Measurements from ENCODE around the gene ROBO4. TPM values are rescaled to one million over a fixed set of nuclear protein-coding genes. Genes with fewer than 3 reads are reported as not detected.
A peak's percentile ranks its signal among the peaks of the same experiment; 100 is the strongest.

Gene ROBO4
- total and polyA plus RNA-seq, 4 donors = 27.3 to 52.1 (median 41.9) TPM

DNA sequence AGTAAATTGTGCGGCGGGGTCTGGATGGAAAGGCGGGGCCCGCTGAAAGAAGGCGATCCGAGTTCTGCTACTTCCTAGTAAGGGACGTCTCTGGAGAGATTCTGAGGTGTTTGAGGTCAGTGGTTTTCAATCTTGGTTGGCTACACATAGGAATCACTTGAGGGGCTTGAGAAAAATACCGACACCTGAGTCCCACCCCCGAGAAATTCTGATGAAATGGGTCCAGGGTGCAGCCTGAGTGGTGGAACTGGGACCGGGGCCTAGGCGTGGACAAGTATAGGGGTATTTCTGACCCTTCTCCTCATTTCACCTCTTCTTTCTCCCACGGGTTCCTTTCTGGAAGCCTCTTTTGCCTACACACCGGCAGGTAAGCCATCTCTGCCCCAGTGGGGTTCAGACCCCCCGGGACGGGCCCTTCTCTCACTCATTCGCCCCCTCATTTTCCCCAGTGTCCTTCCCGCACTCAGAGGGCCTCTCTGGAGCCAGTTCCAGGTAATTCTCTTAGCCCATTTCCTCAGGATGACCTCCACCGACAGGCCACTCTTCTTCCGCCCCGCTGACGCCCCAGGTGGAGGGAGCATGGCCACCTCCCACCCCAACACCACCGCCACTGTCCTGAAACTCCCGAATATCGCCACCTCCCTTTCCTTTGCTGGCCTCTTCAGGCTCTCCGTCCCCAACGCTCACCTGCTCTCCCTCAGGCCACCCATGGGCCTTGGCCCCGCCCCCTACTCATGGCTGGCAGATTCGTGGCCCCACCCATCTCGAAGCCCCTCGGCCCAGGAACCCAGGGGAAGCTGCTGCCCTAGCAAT, 20.6 kb downstream of the ROBO4 start:
- WGBS, 2 donors = 10 to 14% methylated on average over 30 of the region's 30 CpGs
- H3K4me3 ChIP-seq = peak overlapping the region; percentile 22
- TF ChIP-seq, protein P1, sequence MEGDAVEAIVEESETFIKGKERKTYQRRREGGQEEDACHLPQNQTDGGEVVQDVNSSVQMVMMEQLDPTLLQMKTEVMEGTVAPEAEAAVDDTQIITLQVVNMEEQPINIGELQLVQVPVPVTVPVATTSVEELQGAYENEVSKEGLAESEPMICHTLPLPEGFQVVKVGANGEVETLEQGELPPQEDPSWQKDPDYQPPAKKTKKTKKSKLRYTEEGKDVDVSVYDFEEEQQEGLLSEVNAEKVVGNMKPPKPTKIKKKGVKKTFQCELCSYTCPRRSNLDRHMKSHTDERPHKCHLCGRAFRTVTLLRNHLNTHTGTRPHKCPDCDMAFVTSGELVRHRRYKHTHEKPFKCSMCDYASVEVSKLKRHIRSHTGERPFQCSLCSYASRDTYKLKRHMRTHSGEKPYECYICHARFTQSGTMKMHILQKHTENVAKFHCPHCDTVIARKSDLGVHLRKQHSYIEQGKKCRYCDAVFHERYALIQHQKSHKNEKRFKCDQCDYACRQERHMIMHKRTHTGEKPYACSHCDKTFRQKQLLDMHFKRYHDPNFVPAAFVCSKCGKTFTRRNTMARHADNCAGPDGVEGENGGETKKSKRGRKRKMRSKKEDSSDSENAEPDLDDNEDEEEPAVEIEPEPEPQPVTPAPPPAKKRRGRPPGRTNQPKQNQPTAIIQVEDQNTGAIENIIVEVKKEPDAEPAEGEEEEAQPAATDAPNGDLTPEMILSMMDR (IDR thresholded peaks at IDR 0.05; ENCODE audit: control extremely low read depth, extremely low read depth) = no peak
- no peaks in the 10 kb centered on the region for H3K36me3 ChIP-seq (ENCODE audit: control insufficient read depth in 4 of 4, insufficient read depth in 4 of 4, low read length in 4 of 4)
- H3K27me3 ChIP-seq (ENCODE audit: control insufficient read depth in 3 of 3, insufficient read depth in 3 of 3, low read length in 2 of 3) = peaks cover 0 to 22% (median 7%) of the 10 kb centered on the region in 3 donors
- DNase-seq (no peak), ATAC-seq (ENCODE audit: insufficient read depth, low FRiP score) (no peak)
- H3K27ac ChIP-seq (ENCODE audit: low read depth in 1 of 2, low read length in 1 of 2) = peak overlapping the region in 1 of 2 donors; percentile 20
- peaks cover 0 to 19% (median 3%) of the 10 kb centered on the region in 5 donors for H3K4me1 ChIP-seq (ENCODE audit: control insufficient read depth in 5 of 5, insufficient read depth in 5 of 5, low read length in 5 of 5)
- peak overlapping the region; percentile 44 to 47 for H3K9ac ChIP-seq (ENCODE audit: insufficient read depth in 1 of 2, low read length in 2 of 2)
- H3K9me3 ChIP-seq (ENCODE audit: control insufficient read depth in 4 of 4, insufficient read depth in 3 of 4, low read length in 3 of 4) = no peaks in the 10 kb centered on the region

DNA sequence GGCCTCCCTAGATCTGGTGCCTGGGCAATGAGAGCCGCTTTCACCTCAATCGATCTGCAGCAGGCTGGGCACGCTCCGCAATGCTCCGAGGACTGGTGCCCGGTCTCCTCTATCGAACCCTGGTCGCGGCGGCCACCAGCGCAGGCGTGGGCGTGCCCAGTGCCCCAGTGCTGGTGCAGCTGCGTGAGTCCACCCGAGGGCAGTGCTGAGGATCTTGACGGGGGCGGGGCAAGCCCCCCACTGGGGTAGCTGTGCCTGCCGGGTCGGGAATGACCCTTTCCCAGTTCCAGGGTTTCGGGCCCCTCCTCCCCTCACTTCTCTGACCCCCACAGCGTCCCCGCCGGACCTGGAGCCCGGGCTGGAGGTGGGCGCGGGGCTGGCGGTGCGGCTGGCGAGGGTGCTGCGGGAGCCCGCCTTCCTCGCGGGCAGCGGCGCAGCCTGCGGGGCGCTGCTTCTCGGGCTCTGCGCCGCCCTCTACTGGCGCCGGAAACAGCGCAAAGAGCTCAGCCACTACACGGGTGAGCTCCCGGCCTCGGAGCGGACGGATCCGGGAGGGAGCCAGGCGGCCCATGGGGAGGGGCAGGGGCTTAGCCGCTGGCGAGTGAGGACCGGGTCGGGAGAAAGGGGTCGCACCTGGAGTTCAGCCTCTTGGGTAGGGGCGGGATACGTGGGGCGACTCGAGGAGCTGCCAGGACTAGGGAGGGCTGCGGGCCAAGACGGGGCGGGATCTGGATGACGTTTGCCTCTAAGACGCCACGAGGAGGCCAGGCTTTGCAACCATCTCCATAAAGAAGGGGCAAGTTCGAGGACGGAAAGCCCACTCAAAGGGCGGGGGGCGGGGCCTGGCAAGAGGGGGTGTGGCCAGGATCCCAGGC, 21.5 kb downstream of the ROBO4 start:
- WGBS, 2 donors = 1 to 2% methylated on average over 62 to 69 of the region's 69 CpGs
- peaks cover 0 to 30% (median 15%) of the 10 kb centered on the region in 3 donors for H3K27me3 ChIP-seq (ENCODE audit: control insufficient read depth in 3 of 3, insufficient read depth in 3 of 3, low read length in 2 of 3)
- H3K36me3 ChIP-seq (ENCODE audit: control insufficient read depth in 4 of 4, insufficient read depth in 4 of 4, low read length in 4 of 4) = no peaks in the 10 kb centered on the region
- DNase-seq = peak; percentile 97 to 98 (median 97)
- peak overlapping the region; percentile 43 to 61 for H3K9ac ChIP-seq (ENCODE audit: insufficient read depth in 1 of 2, low read length in 2 of 2)
- ATAC-seq (ENCODE audit: insufficient read depth, low FRiP score) = peak; percentile 88
- peak overlapping the region; percentile 37 to 87 for H3K27ac ChIP-seq (ENCODE audit: low read depth in 1 of 2, low read length in 1 of 2)
- TF ChIP-seq, protein P1 (IDR thresholded peaks at IDR 0.05; ENCODE audit: control extremely low read depth, extremely low read depth) = peak; percentile 63
- H3K4me3 ChIP-seq = peak overlapping the region; percentile 22
- H3K4me1 ChIP-seq (ENCODE audit: control insufficient read depth in 5 of 5, insufficient read depth in 5 of 5, low read length in 5 of 5) = peaks cover 0 to 19% (median 3%) of the 10 kb centered on the region in 5 donors
- no peaks in the 10 kb centered on the region for H3K9me3 ChIP-seq (ENCODE audit: control insufficient read depth in 4 of 4, insufficient read depth in 3 of 4, low read length in 3 of 4)

- Histone ChIP-seq H3K9me3 (ENCODE audit: control insufficient read depth in 4 of 4, insufficient read depth in 3 of 4, low read length in 3 of 4) (no peaks in the 10 kb centered on the region), H3K4me3 (no peak overlapping the region), H3K4me1 (ENCODE audit: control insufficient read depth in 5 of 5, insufficient read depth in 5 of 5, low read length in 5 of 5) (peaks cover 0 to 19% (median 3%) of the 10 kb centered on the region in 5 donors), H3K9ac (ENCODE audit: insufficient read depth in 1 of 2, low read length in 2 of 2) (no peak overlapping the region), H3K27ac (ENCODE audit: low read depth in 1 of 2, low read length in 1 of 2) (no peak overlapping the region), H3K36me3 (ENCODE audit: control insufficient read depth in 4 of 4, insufficient read depth in 4 of 4, low read length in 4 of 4) (no peaks in the 10 kb centered on the region), H3K27me3 (ENCODE audit: control insufficient read depth in 3 of 3, insufficient read depth in 3 of 3, low read length in 2 of 3) (peaks cover 0 to 38% (median 22%) of the 10 kb centered on the region in 3 donors)
- TF ChIP-seq, protein P1 (IDR thresholded peaks at IDR 0.05; ENCODE audit: control extremely low read depth, extremely low read depth) = no peak
- WGBS, 2 donors = 61 to 65% methylated on average over 3 of the region's 3 CpGs
- DNase-seq = no peak
- no peak for ATAC-seq (ENCODE audit: insufficient read depth, low FRiP score)
These were observed 22.3 kb downstream of the ROBO4 start for GRCh38 chr11:124875401-124875800.

All from lung (tissue), 12 donors.